Measurements from ENCODE around the gene PTPN5. TPM values are rescaled to one million over a fixed set of nuclear protein-coding genes. Genes with fewer than 3 reads are reported as not detected.

PTPN5 gene
- total RNA-seq (2022; extraction: Qiagen RNA extraction) = 0.03 to 0.05 TPM in 2 of 5 replicates, not detected in the others

GRCh38 chr11:18791207-18791968 lies at the start of gene PTPN5:
TSS of gene PTPN5 (minus strand) at chr11:18791798. CDS start at chr11:18771958, 19,840 bp downstream.

GRCh38 chr11:18726040-18726439 lies 65.6 kb downstream of the PTPN5 start, which contains the start of gene IGSF22:
TSS of gene IGSF22 (minus strand) at chr11:18726188. CDS start at chr11:18724236, 1,952 bp downstream.

GRCh38 chr11:18698341-18699268 lies 93.0 kb downstream of the PTPN5 start, which contains the start of gene TMEM86A:
TSS of gene TMEM86A (plus strand) at chr11:18698779. CDS start at chr11:18698887, 108 bp downstream.

Other genes starting within 250 kb of the PTPN5 start
- gene UEVLD, start 203.1 kb downstream of the PTPN5 start, total RNA-seq (2022; extraction: Qiagen RNA extraction) = 16.6 to 24.4 TPM (median 21.5 TPM) in 5 replicates
- 1.3 to 4.2 TPM (median 1.9 TPM) in 5 replicates for gene MISFA, start 192.0 kb downstream of the PTPN5 start, total RNA-seq (2022; extraction: Qiagen RNA extraction)
- 14.8 to 22.6 TPM (median 20.2 TPM) in 5 replicates for gene SPTY2D1, start 157.5 kb downstream of the PTPN5 start, total RNA-seq (2022; extraction: Qiagen RNA extraction)
- gene TMEM86A, start 93.0 kb downstream of the PTPN5 start, total RNA-seq (2022; extraction: Qiagen RNA extraction) = 0.18 to 0.47 TPM (median 0.34 TPM) in 5 replicates
- gene IGSF22, start 65.6 kb downstream of the PTPN5 start, total RNA-seq (2022; extraction: Qiagen RNA extraction) = not detected in 5 replicates
- not detected in 5 replicates for gene MRGPRX1, start 147.6 kb upstream of the PTPN5 start, total RNA-seq (2022; extraction: Qiagen RNA extraction)